ENCODE results near the gene PAX7. TPM values are rescaled to one million over a fixed set of nuclear protein-coding genes. Genes with fewer than 3 reads are reported as not detected.
"Not testable (repeated sequence)": the region's sequence is repeated elsewhere in the genome, so short reads cannot be mapped to it uniquely, and the experiment has no call there.

The PAX7 gene
- not detected in 2 replicates for polyA plus RNA-seq (2011; rRNA removed)
- not detected in 2 replicates for polyA minus RNA-seq (2011; rRNA and poly(A)+ RNA removed)

GRCh38 chr1:18630511-18631495 lies at the start of gene PAX7:
Gene PAX7, plus strand, starts transcription at chr1:18630846. Its CDS starts 758 bp downstream, at chr1:18631604.
- no peak within 1 kb of the TSS for H3K4me3 ChIP-seq (ENCODE audit: low read depth, low read length)
- no peak for TF ChIP-seq CTCF (IDR thresholded peaks at IDR 0.05; ENCODE audit: insufficient read depth, low read depth, low read length)
- CTCF ChIA-PET, result no interaction called here
- POLR2A ChIA-PET, result no interaction called here
- peaks cover 63% of the 10 kb centered on the region for H3K27me3 ChIP-seq (ENCODE audit: control insufficient read depth, insufficient read depth, low read length)
- no peak for DNase-seq (ENCODE audit: low read depth)
- no peaks in the 10 kb centered on the region for H3K36me3 ChIP-seq (ENCODE audit: control insufficient read depth, insufficient read depth, low read length)

DNA sequence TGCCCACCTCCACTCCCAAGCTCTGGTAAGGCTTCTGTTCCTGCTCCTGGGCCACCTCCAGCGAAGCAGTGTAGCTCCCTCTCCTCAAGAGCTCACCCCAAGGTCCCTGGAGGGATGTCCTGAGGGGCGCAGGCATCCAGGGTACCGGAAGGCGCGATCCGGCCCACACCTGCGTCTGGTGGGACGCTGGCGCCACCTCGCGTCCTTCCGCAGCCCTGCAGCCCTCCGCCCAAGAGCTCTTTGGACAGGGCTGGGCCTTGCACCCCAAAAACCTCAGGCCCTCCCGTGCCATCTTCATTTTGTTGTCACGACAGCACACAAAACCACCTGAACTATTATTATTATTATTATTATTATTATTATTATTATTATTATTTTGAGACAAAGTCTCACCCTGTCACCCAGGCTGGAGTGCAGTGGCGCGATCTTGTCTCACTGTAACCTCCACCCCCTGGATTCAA lies 49.2 kb upstream of the PAX7 start:
- peak; percentile 76 for TF ChIP-seq CTCF (IDR thresholded peaks at IDR 0.05; ENCODE audit: insufficient read depth, low read depth, low read length)

DNA sequence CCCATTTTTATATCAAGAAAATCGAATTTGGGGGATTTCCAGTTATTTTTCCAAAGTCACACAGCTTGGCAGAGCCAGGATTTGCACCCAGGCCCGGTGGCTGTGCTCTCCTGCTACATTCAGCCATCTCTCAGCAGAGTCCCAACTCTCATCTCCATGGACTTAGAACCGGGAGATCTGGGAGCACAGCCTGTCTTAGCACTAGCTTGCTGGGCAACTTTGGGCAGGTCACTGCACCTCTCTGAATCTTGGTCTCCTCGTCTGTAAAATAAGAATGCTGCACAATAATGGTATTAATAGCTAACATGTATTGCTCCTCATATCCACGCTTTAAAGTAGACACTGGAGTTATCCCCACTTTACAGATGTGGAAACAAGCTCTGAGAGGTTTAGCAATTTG lies 47.8 kb upstream of the PAX7 start:
- H3K27me3 ChIP-seq (ENCODE audit: control insufficient read depth, insufficient read depth, low read length), result no peaks in the 10 kb centered on the region
- POLR2A ChIA-PET, result no interaction called here

More for the DNA sequence above, 49.2 kb upstream of the PAX7 start:
- Histone ChIP-seq H3K4me3 (ENCODE audit: low read depth, low read length) (no peak overlapping the region), H3K36me3 (ENCODE audit: control insufficient read depth, insufficient read depth, low read length) (no peaks in the 10 kb centered on the region), H3K27me3 (ENCODE audit: control insufficient read depth, insufficient read depth, low read length) (no peaks in the 10 kb centered on the region)
- ChIA-PET POLR2A (no interaction called here), CTCF (interaction anchor here (0.7 to 2.7 kb wide), 17 partner anchors 8 to 1087 kb away, joined by 3 to 17 read pairs (median 4); no protein-coding TSS in a partner anchor)
- DNase-seq (ENCODE audit: low read depth), result no peak

DNA sequence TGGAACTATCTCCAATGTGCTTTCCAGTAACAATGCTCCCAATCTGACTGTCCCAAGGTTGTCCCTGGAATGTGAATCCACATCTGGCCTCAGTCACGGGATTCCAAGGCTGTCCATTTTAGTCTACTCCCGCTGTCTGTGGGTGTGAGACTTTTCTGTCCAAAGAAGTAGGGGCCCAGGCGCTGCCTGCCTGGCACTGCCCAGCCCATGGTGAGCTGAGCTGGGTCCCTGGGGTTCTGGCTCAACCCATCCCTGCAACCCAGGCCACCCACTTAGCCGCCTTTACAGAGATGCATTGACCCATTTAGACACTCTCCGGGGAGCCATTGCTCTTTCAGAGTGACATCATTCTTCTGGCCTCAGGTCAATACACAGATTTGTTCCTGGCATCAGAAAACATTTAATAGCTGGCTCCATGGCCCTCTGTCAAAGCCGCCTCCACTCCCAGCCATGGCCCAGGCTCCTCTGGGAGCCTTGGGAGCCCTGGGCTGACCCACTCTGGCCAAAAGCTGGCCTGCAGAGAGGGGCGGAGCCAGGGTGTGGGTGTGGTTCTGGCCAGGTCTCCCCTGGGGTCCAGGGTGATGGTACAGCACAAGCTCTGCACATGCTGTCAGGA lies 47.2 kb upstream of the PAX7 start:
- Histone ChIP-seq H3K36me3 (ENCODE audit: control insufficient read depth, insufficient read depth, low read length) (no peaks in the 10 kb centered on the region), H3K4me3 (ENCODE audit: low read depth, low read length) (no peak overlapping the region), H3K27me3 (ENCODE audit: control insufficient read depth, insufficient read depth, low read length) (no peaks in the 10 kb centered on the region)
- ChIA-PET CTCF (interaction anchor here (2.1 to 2.7 kb wide), 2 partner anchors 14 to 28 kb away, joined by 10 to 17 read pairs; no protein-coding TSS in a partner anchor), POLR2A (no interaction called here)
- no peak for DNase-seq (ENCODE audit: low read depth)
- TF ChIP-seq CTCF (IDR thresholded peaks at IDR 0.05; ENCODE audit: insufficient read depth, low read depth, low read length), result no peak

More for the DNA sequence above, 47.8 kb upstream of the PAX7 start:
- DNase-seq (ENCODE audit: low read depth), result no peak
- CTCF ChIA-PET, result interaction anchor here (1.3 to 2.7 kb wide), 5 partner anchors 11 to 228 kb away, joined by 3 to 17 read pairs (median 13); no protein-coding TSS in a partner anchor
- H3K4me3 ChIP-seq (ENCODE audit: low read depth, low read length), result no peak overlapping the region
- no peak for TF ChIP-seq CTCF (IDR thresholded peaks at IDR 0.05; ENCODE audit: insufficient read depth, low read depth, low read length)
- H3K36me3 ChIP-seq (ENCODE audit: control insufficient read depth, insufficient read depth, low read length), result no peaks in the 10 kb centered on the region

- POLR2A ChIA-PET; H3K4me3 ChIP-seq (ENCODE audit: low read depth, low read length); H3K36me3 ChIP-seq (ENCODE audit: control insufficient read depth, insufficient read depth, low read length); H3K27me3 ChIP-seq (ENCODE audit: control insufficient read depth, insufficient read depth, low read length); DNase-seq (ENCODE audit: low read depth): not testable (repeated sequence)
- CTCF ChIA-PET, result interaction anchor here (4.9 kb wide), 1 partner anchor 12 kb away, joined by 38 read pairs; no protein-coding TSS in a partner anchor
Measured at GRCh38 chr1:18586016-18586415, 44.6 kb upstream of the PAX7 start.

All from BJ (cell line).